ENCODE measurements around the gene FSIP1. TPM values are rescaled to one million over a fixed set of nuclear protein-coding genes. Genes with fewer than 3 reads are reported as not detected.

Gene FSIP1
- total RNA-seq, 1 donor from 2014 or later = 2.9 TPM

GRCh38 chr15:39657668-39658067 lies 125.0 kb downstream of the FSIP1 start:
- Mint-ChIP-seq H3K4me3 (no peak overlapping the region), H3K4me1 (ENCODE audit: unreplicated experiment) (peaks cover 4% of the 10 kb centered on the region), H3K36me3 (no peaks in the 10 kb centered on the region), H3K27me3 (no peaks in the 10 kb centered on the region), H3K9me3 (no peaks in the 10 kb centered on the region), H3K27ac (no peak overlapping the region)
- TF ChIP-seq CTCF (conservative IDR thresholded peaks at IDR 0.05) = no peak
- no peak for DNase-seq (ENCODE audit: extremely low spot score, unreplicated experiment)

GRCh38 chr15:39657181-39657580 lies 125.5 kb downstream of the FSIP1 start:
- H3K36me3 Mint-ChIP-seq = no peaks in the 10 kb centered on the region
- no peak for DNase-seq (ENCODE audit: extremely low spot score, unreplicated experiment)
- H3K4me1 Mint-ChIP-seq (ENCODE audit: unreplicated experiment) = peaks cover 4% of the 10 kb centered on the region
- no peaks in the 10 kb centered on the region for H3K9me3 Mint-ChIP-seq
- H3K27ac Mint-ChIP-seq = no peak overlapping the region
- H3K27me3 Mint-ChIP-seq = no peaks in the 10 kb centered on the region
- no peak overlapping the region for H3K4me3 Mint-ChIP-seq
- no peak for TF ChIP-seq CTCF (conservative IDR thresholded peaks at IDR 0.05)

GRCh38 chr15:39654304-39654703 lies 128.3 kb downstream of the FSIP1 start:
- Mint-ChIP-seq H3K4me1 (ENCODE audit: unreplicated experiment) (peaks cover 12% of the 10 kb centered on the region), H3K27me3 (no peaks in the 10 kb centered on the region), H3K9me3 (no peaks in the 10 kb centered on the region), H3K36me3 (no peaks in the 10 kb centered on the region), H3K4me3 (no peak overlapping the region), H3K27ac (no peak overlapping the region)
- no peak for TF ChIP-seq CTCF (conservative IDR thresholded peaks at IDR 0.05)
- no peak for DNase-seq (ENCODE audit: extremely low spot score, unreplicated experiment)

DNA sequence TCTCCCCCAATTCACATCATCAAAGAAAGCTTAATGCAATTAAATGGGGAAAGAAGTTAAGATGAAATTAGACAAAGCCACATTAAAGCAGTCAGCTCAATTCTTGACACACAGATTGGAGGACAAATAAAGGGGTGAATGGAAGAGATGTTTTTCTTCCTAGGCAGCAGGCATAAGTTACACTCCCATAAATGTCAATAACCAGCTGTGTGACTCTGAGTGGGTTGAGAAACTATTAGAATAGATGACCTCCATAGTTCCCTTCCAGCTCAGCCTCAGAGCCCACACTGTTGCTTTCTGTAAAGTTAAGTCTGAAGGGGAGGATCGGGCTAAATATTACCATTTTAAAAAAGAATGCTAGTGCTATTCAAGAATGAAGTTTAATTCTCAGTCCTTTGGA lies 130.8 kb downstream of the FSIP1 start:
- H3K9me3 Mint-ChIP-seq = no peaks in the 10 kb centered on the region
- no peak overlapping the region for H3K4me3 Mint-ChIP-seq
- no peak for DNase-seq (ENCODE audit: extremely low spot score, unreplicated experiment)
- no peaks in the 10 kb centered on the region for H3K27me3 Mint-ChIP-seq
- H3K27ac Mint-ChIP-seq = no peak overlapping the region
- no peaks in the 10 kb centered on the region for H3K36me3 Mint-ChIP-seq
- no peak for TF ChIP-seq CTCF (conservative IDR thresholded peaks at IDR 0.05)
- peaks cover 12% of the 10 kb centered on the region for H3K4me1 Mint-ChIP-seq (ENCODE audit: unreplicated experiment)

DNA sequence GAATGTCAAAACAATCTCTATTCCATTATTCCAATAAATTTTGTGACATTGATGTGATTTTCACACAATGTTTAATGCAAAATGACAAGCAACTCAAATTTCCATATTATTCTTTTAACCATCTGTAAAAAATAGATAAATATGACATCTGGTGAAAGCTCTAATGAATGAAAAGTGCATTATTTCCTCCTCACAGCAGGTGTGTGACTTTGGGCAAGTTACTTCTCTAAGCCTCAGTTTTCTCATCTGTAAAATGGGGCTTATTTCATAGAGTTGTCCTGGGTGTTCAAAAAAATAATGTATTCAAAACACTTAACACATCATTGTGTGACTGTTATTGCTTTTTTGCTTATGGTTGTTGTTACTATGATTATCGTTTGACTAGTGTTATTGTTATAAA lies 131.3 kb downstream of the FSIP1 start:
- Mint-ChIP-seq H3K4me1 (ENCODE audit: unreplicated experiment) (peaks cover 12% of the 10 kb centered on the region), H3K4me3 (no peak overlapping the region), H3K27me3 (no peaks in the 10 kb centered on the region), H3K36me3 (no peaks in the 10 kb centered on the region), H3K27ac (no peak overlapping the region), H3K9me3 (no peaks in the 10 kb centered on the region)
- TF ChIP-seq CTCF (conservative IDR thresholded peaks at IDR 0.05) = no peak
- DNase-seq (ENCODE audit: extremely low spot score, unreplicated experiment) = no peak

- DNase-seq (ENCODE audit: extremely low spot score, unreplicated experiment) = no peak
- Mint-ChIP-seq H3K9me3 (no peaks in the 10 kb centered on the region), H3K27me3 (no peaks in the 10 kb centered on the region), H3K36me3 (no peaks in the 10 kb centered on the region), H3K4me1 (ENCODE audit: unreplicated experiment) (peaks cover 12% of the 10 kb centered on the region), H3K27ac (no peak overlapping the region), H3K4me3 (no peak overlapping the region)
- TF ChIP-seq CTCF (conservative IDR thresholded peaks at IDR 0.05) = no peak
Measured at GRCh38 chr15:39649757-39650156, 132.9 kb downstream of the FSIP1 start.
